ENCODE measurements around the gene SETBP1.

The SETBP1 gene

GRCh38 chr18:44807766-44808165 lies 127.1 kb downstream of the SETBP1 start:
- FAIRE-seq (no peak), DNase-seq (ENCODE audit: insufficient read length, low spot score) (no peak)

DNA sequence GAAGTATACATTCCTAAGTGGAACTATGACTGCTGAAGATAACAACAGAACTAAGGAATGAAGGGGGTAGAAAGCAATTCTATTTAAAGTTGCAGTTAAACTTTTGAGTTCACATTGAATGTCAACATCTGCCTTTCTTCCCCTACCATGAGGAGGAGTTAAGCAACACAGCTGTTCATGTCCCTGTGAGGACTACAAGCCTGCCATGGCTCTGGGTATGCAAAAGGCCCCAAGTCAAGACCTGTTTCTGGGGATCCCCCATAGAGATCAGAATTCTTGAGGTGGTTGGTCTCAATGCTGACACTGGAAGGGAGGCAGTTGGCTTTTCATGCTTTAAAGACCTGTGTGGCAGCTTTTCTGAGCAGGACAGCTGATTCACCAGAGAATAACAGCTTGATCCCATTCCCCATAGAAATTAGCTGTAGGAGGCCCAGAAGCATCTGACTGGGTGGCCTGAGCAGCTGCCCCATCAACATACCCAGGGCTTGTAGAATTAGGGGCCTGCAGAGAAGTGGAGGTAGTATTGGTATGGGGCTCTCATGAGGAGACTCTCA lies 131.0 kb downstream of the SETBP1 start:
- DNase-seq (ENCODE audit: insufficient read length, low spot score) (no peak), FAIRE-seq (no peak)

- DNase-seq (ENCODE audit: insufficient read length, low spot score) (no peak), FAIRE-seq (no peak)
These were observed 131.7 kb downstream of the SETBP1 start for GRCh38 chr18:44812426-44812825.

- DNase-seq (ENCODE audit: insufficient read length, low spot score) (no peak), FAIRE-seq (no peak)
These were observed 132.9 kb downstream of the SETBP1 start for GRCh38 chr18:44813586-44813985.

DNA sequence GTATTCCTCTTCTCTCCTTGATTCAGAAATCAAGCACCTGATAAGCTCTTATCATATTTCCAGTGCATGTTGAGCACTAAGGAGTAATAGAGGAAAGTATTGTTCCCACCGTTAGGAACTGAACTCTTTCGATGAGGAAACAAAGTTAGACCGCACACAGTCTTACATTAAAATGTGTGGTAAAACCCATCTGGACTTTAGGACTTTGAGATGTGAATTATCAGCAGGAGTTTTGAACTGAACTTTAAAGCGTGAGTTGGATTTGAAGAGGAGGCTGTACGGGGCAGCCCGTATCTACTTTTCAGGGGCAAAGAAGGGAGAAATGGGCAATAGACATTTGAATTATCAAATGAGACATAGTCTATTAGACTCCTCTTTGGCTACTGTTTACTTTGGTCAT lies 134.4 kb downstream of the SETBP1 start:
- FAIRE-seq (no peak), DNase-seq (ENCODE audit: insufficient read length, low spot score) (no peak)

DNA sequence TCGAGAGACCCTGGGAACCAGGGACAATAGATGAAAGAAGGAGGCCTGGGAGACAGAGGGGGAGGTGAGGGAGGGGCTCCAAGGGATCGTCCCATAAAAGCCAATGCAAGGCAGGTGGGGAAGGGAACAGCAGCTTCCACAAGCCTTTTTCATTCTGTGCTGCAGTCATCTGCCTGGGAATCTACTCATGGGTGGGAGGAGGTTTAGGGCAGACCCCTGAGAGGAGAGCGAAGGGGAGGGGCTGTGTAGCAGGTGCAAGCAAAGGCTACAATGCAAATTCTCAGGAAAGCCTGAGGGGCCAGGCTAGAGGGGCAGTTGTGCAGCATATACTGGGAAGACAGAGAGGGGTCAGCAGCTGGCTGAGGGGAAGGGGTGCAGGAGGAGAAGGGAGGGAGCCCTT lies 135.4 kb downstream of the SETBP1 start:
- DNase-seq (ENCODE audit: insufficient read length, low spot score) (no peak), FAIRE-seq (no peak)

DNA sequence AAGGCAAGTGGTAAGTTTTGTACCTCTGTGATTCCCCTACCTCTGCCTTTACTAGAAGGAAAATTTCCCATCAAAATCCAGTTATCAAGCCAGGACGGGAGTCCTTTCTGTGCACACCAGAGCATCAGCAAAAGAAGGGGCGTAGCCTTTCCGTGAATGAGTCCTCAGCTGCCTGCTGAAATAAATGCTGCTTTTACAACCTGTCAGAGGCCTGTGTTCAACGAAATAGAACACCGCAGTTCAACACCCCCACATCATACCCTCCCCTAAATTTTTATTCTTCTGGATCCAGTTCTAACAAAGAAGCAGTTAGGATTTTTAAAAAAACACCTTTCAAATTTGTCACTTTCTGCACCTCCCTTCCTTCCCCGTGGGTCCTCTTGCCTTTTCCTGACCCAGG lies 135.8 kb downstream of the SETBP1 start:
- DNase-seq (ENCODE audit: insufficient read length, low spot score) (no peak), FAIRE-seq (no peak)

DNA sequence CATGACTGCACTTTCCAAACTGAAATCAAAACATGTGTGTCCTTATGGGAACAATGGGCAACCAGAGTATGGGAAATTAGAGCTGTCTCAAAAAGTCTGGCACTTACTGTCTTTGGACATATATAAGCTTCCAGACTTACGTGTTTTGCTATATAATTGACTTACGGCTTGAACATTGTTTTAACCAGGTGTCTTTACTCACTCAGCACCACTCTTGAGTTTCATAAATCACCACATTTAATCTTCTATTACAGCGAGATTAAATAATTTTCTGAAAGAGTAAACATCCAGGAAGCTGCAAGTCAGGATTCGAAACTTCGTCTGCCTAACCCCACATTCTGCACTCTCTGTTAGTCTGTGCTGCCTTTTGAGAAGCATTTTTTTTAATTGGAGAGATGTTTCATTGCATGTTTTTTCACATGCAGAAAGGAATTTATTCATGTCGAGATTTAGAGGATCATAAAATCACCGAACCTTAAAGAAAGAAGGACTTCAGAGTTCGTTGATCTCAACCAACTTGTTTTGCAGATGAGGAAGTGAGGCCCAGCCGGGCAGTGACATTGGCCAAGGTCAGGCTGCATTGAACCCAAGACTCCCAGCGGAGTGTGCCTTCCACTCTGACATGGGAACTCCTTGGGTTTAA lies 137.3 kb downstream of the SETBP1 start:
- no peak for FAIRE-seq

GRCh38 chr18:44818668-44819403 lies 138.1 kb downstream of the SETBP1 start:
- FAIRE-seq = no peak

More for the DNA sequence above, 137.3 kb downstream of the SETBP1 start:
- no peak for DNase-seq (ENCODE audit: insufficient read length, low spot score)

GRCh38 chr18:44819944-44820510 lies 139.3 kb downstream of the SETBP1 start:
- FAIRE-seq = no peak
- DNase-seq (ENCODE audit: insufficient read length, low spot score) = no peak

More at GRCh38 chr18:44818668-44819403, 138.1 kb downstream of the SETBP1 start:
- DNase-seq (ENCODE audit: insufficient read length, low spot score) = no peak

- DNase-seq (ENCODE audit: insufficient read length, low spot score) (no peak), FAIRE-seq (no peak)
These were observed 141.2 kb downstream of the SETBP1 start for GRCh38 chr18:44821924-44822323.

- FAIRE-seq (no peak), DNase-seq (ENCODE audit: insufficient read length, low spot score) (no peak)
These were observed 142.6 kb downstream of the SETBP1 start for GRCh38 chr18:44823286-44823685.

DNA sequence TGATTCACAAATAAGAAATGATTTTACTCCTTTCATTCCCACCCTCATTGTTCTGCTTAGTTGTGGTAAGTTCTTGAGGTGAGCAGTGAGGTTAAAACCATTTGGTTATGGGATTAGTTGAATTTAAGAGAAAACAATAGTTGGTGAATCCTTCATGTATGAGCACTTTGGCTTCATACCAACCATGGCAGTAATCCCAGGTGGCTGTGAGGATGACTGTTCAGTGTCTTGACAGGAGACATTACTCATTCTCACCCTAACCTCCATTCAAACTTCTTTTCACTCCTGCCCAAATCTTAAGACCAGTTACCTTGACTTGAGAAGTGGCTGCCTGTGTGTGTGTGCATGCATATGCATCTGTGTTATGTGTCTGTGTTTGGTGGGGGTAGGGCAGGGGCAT lies 143.1 kb downstream of the SETBP1 start:
- FAIRE-seq = peak; percentile 4

GRCh38 chr18:44824884-44825283 lies 144.2 kb downstream of the SETBP1 start:
- DNase-seq (ENCODE audit: insufficient read length, low spot score) = no peak
- FAIRE-seq = no peak

More for the DNA sequence above, 143.1 kb downstream of the SETBP1 start:
- DNase-seq (ENCODE audit: insufficient read length, low spot score) = no peak

DNA sequence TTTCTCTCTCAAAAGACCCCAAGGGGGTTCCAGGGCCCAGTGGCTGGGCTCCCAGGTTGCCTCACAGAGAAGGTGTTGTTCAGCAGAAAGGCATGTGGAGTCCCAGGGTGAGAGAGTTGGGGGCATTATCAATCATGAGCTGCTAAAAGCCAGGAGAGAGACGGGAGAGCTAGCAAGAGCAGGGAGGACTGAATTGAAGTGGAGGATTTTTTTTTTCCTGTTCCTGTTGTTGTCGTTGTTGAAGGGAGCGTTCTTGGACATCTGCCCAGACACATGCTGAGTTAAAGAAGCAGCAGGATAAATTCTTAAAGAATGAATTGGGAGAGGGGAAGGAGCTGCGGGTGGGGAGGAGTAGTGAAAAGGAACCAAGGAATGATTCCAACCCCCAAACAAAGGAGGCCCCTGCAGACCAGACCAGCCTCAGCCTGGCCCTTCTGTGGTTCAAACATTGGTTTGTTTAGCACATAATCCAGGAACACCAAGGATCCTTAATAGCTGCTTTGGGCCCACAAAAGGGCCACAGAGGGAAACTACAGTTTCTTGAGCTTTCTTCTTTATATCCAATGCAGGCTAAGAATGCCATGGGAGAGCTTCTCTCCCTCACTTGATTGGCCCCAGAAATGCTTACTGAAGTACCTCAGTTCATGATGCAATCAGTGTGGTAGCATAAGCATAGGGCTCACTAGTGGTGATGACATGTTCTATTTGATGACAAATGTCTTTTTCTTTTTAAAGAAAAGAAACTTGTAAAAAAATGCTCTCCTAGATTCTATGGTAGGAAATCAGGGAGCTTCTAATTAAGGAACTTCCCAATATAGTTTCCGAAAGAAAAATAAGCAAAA lies 146.0 kb downstream of the SETBP1 start:
- FAIRE-seq = no peak
- DNase-seq (ENCODE audit: insufficient read length, low spot score) = no peak

DNA sequence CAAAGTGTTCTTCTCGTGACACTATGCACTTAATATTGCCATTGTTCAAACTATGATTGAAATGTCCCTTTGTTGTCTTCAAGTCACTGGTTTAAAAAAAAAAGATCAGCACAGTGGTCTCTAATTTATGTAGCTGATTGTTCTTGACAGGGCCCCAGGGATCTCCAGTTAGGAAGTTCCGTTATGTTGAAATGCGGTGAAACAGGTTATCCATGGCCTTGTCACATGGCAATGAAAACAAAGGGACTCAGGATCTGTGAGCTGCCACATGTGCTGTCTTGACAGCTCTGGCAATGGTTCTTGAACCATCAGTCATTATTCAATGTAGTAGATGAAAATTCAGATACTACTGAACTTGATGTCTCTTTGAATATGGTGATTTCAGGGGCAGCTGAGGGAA lies 147.4 kb downstream of the SETBP1 start:
- FAIRE-seq = no peak
- no peak for DNase-seq (ENCODE audit: insufficient read length, low spot score)

GRCh38 chr18:44830581-44830980 lies 149.9 kb downstream of the SETBP1 start:
- DNase-seq (ENCODE audit: insufficient read length, low spot score) = no peak
- peak; percentile 28 for FAIRE-seq

GRCh38 chr18:44833786-44834185 lies 153.1 kb downstream of the SETBP1 start:
- FAIRE-seq (no peak), DNase-seq (ENCODE audit: insufficient read length, low spot score) (no peak)

GRCh38 chr18:44834867-44835469 lies 154.3 kb downstream of the SETBP1 start:
- FAIRE-seq = peak; percentile 8
- DNase-seq (ENCODE audit: insufficient read length, low spot score) = no peak

DNA sequence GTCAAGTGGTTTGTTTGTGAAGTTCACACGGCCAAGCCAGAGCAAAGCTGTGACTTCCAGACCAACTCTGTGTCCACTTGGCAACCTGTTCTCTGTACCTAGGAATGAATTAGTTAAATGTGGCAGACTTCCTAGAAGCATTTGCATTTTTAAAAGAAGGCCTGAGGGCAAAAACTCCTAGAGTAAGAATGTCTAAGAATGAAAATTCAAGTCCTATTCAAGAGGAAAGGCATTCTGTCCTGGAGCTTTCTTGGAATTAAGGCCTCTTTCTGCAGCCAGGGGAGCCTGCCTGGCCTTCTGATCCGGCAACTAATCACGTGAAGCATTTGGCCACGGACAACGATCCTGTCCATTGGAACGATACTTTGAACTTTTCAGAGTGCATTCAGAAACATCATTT lies 155.0 kb downstream of the SETBP1 start:
- DNase-seq (ENCODE audit: insufficient read length, low spot score) (no peak), FAIRE-seq (no peak)

Data from GM19239 (cell line).